Body of pancreas (tissue), 4 donors: ENCODE data around the gene NKD1. TPM values are rescaled to one million over a fixed set of nuclear protein-coding genes. Genes with fewer than 3 reads are reported as not detected.

Source experiments
- ATAC-seq: fragments of 150-250 bp; one replicate; pipeline ENCODE4 v1.9.1; 2016
- DNase-seq, 4 donors: peaks; one replicate each; pipeline ENCODE4 v3.0.0-alpha.2; 2019
- H3K27ac ChIP-seq, 4 donors: fragments of 200-600 bp; sonication (generic); 1 replicate in 3 of 4; 2 replicates in 1 of 4; pipeline versions ENCODE4 v1.5.1 to v1.6.1; 2016 to 2019; ENCODE audit warnings: mild to moderate bottlenecking in 1 of 4, mixed read lengths in 1 of 4, moderate library complexity in 1 of 4
- H3K27me3 ChIP-seq, 2 donors: fragments of 200-600 bp; sonication (generic); one replicate each; pipeline ENCODE4 v1.6.0; 2016; ENCODE audit warnings: mild to moderate bottlenecking in 1 of 2
- H3K36me3 ChIP-seq, 2 donors: fragments of 200-600 bp; sonication (generic); replicated peaks in 1 of 2; 2 replicates each; pipeline ENCODE4 v1.5.1; 2016; ENCODE audit warnings: low read depth in 2 of 2; ENCODE audit not compliant: insufficient read depth in 1 of 2
- H3K4me1 ChIP-seq: fragments of 200-600 bp; sonication (generic); one replicate; pipeline ENCODE4 v1.6.0; 2016
- H3K4me3 ChIP-seq, 2 donors: fragments of 200-600 bp; sonication (generic); 1 replicate in 1 of 2; 2 replicates in 1 of 2; pipeline ENCODE4 v1.5.1; 2016 to 2019
- H3K9me3 ChIP-seq, 3 donors: fragments of 200-600 bp; sonication (generic); 1 replicate in 2 of 3; 2 replicates in 1 of 3; pipeline ENCODE4 v1.5.1; 2016
- CTCF ChIP-seq, 7 experiments: fragments of 450-650 bp in 4 of 7; fragments of 200-600 bp in 3 of 7; sonication (generic) in 3 of 7; IDR thresholded peaks; one replicate each; pipeline ENCODE4 v1.5.1; 2016 to 2019; ENCODE audit warnings: antibody characterized with exemption in 7 of 7
- POLR2A ChIP-seq, 3 donors: fragments of 450-650 bp; IDR thresholded peaks; one replicate each; pipeline ENCODE4 v1.6.1; 2016; ENCODE audit warnings: antibody characterized with exemption in 3 of 3, mild to moderate bottlenecking in 2 of 3
- WGBS, 2 donors: methylation state at CpG; one replicate each; pipeline ENCODE4 v1.1.5; 2017; 5-methylcytosine and 5-hydroxymethylcytosine counted together
- intact Hi-C: fragments of 100-400 bp; cut with DNase I; formaldehyde crosslinking; loops from one replicate; pipeline ENCODE4 v1.15.1; 2023
- total RNA-seq, 2 donors: library from RNA; depleted of rRNA; stranded (reverse); fragments of >200 nt; gene quantifications; one replicate each; pipeline ENCODE4 v1.1.0, GENCODE V29; 2016

Gene NKD1
- total RNA-seq, 2 donors from 2014 or later = 2.0 to 4.9 TPM

- Histone ChIP-seq H3K9me3 (no peaks in the 10 kb centered on the region), H3K4me1 (peaks cover 13% of the 10 kb centered on the region), H3K4me3 (no peak overlapping the region), H3K27ac (no peak overlapping the region), H3K36me3 (no peaks in the 10 kb centered on the region), H3K27me3 (no peaks in the 10 kb centered on the region)
- 90 to 95% methylated on average over 7 of the region's 7 CpGs for WGBS, 2 donors
- DNase-seq (no peak), ATAC-seq (no peak)
- TF ChIP-seq CTCF (IDR thresholded peaks at IDR 0.05) (no peak), POLR2A (IDR thresholded peaks at IDR 0.05) (no peak)
- intact Hi-C loops = no loop called here
These were observed 4.4 kb downstream of the NKD1 start for GRCh38 chr16:50552476-50553101.

- no peak overlapping the region for H3K27ac ChIP-seq
- H3K27me3 ChIP-seq = no peaks in the 10 kb centered on the region
- TF ChIP-seq CTCF (IDR thresholded peaks at IDR 0.05) (no peak), POLR2A (IDR thresholded peaks at IDR 0.05) (no peak)
- H3K4me3 ChIP-seq = no peak overlapping the region
- 77 to 79% methylated on average over 7 of the region's 7 CpGs for WGBS, 2 donors
- H3K4me1 ChIP-seq = peaks cover 13% of the 10 kb centered on the region
- no peaks in the 10 kb centered on the region for H3K36me3 ChIP-seq
- intact Hi-C loops = no loop called here
- H3K9me3 ChIP-seq = no peaks in the 10 kb centered on the region
- no peak for ATAC-seq
- no peak for DNase-seq
These were observed 5.0 kb downstream of the NKD1 start for GRCh38 chr16:50553182-50553710.

- TF ChIP-seq POLR2A (IDR thresholded peaks at IDR 0.05) (no peak), CTCF (IDR thresholded peaks at IDR 0.05) (no peak)
- no peak overlapping the region for H3K27ac ChIP-seq
- H3K4me3 ChIP-seq = no peak overlapping the region
- intact Hi-C loops = no loop called here
- H3K27me3 ChIP-seq = no peaks in the 10 kb centered on the region
- no peaks in the 10 kb centered on the region for H3K36me3 ChIP-seq
- no peak for ATAC-seq
- WGBS, 2 donors = 89 to 90% methylated on average over 5 to 7 of the region's 7 CpGs
- no peaks in the 10 kb centered on the region for H3K9me3 ChIP-seq
- no peak for DNase-seq
- H3K4me1 ChIP-seq = peaks cover 10% of the 10 kb centered on the region
These were observed 5.7 kb downstream of the NKD1 start for GRCh38 chr16:50553731-50554360.

- DNase-seq (no peak), ATAC-seq (no peak)
- Histone ChIP-seq H3K4me3 (no peak overlapping the region), H3K9me3 (no peaks in the 10 kb centered on the region), H3K4me1 (no peaks in the 10 kb centered on the region), H3K27me3 (no peaks in the 10 kb centered on the region), H3K27ac (no peak overlapping the region), H3K36me3 (no peaks in the 10 kb centered on the region)
- 87 to 91% methylated on average over 6 to 9 of the region's 10 CpGs for WGBS, 2 donors
- intact Hi-C loops = no loop called here
- TF ChIP-seq CTCF (IDR thresholded peaks at IDR 0.05) (no peak), POLR2A (IDR thresholded peaks at IDR 0.05) (no peak)
These were observed 7.2 kb downstream of the NKD1 start for GRCh38 chr16:50555269-50555875.
